HG03521 (cell line): ENCODE results near the gene SLC22A8.
"Not testable (repeated sequence)": the region's sequence is repeated elsewhere in the genome, so short reads cannot be mapped to it uniquely, and the experiment has no call there.

ENCODE experiments used
- ATAC-seq: cut with Tn5 transposase; IDR thresholded peaks from one replicate; pipeline ENCODE4 v1.9.1; 2021; ENCODE audit warnings: mild to moderate bottlenecking, moderate library complexity; ENCODE audit not compliant: unreplicated experiment

SLC22A8 gene

GRCh38 chr11:63015521-63016215, at the start of gene SLC22A8:
SLC22A8 (minus strand) TSS chr11:63015841; CDS start chr11:63014958, 883 bp downstream.
- ATAC-seq: no peak

GRCh38 chr11:63046203-63046602, 30.6 kb upstream of the SLC22A8 start:
- not testable (repeated sequence) for ATAC-seq

- ATAC-seq: no peak
Measured at GRCh38 chr11:63042596-63042995, 27.0 kb upstream of the SLC22A8 start.

DNA sequence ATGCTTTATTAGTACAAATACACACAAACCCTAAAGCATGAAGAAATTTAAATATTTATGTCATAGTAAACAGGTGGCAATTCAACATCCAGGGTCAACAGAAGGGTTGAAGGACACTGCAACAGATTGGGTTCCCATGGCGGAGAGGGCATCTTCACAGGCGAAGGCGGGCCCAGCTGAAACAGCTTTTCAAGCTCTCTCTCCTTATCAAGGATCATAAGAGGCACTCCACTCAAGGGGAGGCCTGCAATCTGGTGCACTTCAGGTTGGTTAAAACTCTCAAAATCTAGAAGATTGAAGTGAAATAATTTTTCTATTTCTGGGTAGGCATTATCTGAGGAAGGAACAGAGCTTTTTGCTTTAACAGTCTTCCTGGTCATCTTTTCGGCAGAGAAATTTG, 16.8 kb upstream of the SLC22A8 start:
- no peak for ATAC-seq

GRCh38 chr11:63023841-63024648, 8.4 kb upstream of the SLC22A8 start:
- no peak for ATAC-seq

- no peak for ATAC-seq
Measured at GRCh38 chr11:63023222-63023814, 7.7 kb upstream of the SLC22A8 start.

DNA sequence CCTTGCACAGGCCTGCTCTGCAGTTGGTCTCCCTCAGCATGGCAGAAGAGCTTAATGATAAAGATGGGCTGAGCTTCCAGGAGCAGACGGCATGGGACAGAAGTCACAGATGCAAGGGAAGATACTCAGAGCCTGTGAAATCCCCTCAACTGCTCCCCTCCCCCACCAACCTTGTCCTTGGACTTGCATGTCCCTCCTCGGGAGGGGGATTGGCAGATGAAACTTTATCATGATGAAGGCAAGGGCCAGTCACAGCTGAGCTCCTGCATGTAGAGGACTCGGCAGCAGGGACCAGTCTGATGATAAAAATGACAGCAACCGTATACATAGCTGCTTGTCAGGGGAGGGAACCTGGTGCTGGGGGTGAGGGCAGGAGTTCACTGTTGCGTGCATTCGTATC, 6.8 kb upstream of the SLC22A8 start:
- no peak for ATAC-seq

GRCh38 chr11:63020671-63021291, 5.1 kb upstream of the SLC22A8 start:
- ATAC-seq: no peak

DNA sequence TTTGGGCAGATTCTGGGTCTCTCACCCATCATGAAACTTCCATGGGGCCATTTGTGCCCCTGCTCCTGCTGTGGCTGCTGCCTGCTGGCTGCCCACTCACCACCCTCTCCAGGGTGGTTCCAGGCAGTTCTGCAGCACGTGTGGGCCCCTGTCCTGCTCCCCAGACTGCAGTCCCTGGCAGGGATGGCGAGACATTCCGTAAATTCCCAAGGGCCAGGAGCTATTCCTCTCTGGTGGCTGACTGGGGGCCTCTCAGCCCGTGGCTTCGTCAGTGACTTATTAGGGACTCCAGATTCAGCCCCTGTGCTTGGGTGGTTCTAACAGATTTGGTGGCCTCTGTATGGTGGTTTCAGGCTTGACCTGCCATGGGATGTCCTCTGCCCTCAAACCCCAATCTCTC, 3.9 kb upstream of the SLC22A8 start:
- no peak for ATAC-seq

DNA sequence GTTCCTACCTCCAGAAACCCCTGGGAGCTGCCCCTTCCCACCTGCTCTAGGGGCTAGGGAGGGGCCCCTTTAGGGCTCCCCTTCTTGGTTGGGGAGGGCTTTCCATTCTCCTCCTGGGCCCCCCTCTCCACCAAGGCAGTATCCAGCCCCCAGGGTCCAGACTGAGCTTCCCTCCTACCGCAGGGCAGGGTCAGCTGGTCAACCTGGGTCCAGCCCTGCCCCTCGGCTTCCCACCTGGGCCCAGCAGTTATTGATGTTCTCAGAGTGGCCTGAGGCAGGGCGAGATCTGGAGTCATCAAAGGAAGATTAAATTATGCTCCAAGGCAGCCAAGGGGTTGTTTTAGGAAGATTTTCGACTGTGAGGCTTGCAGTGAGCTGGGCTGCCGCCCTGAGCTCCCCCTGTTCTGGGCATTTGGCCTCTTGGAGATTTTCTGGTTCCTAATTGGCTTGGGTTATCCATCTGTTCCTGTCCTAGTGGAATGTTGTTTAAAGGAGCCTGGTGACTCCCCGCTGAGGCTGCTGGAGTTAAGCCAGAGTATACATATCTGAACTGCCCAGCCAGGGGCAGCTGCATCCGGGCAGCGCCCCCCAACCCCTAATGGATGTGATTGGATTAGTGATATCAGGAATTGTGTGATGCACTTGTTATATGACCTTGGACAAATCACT, 1.8 kb upstream of the SLC22A8 start:
- ATAC-seq: no peak

GRCh38 chr11:63014408-63015055, 1.1 kb downstream of the SLC22A8 start:
- no peak for ATAC-seq

- ATAC-seq: no peak
Measured at GRCh38 chr11:63012839-63013238, 2.8 kb downstream of the SLC22A8 start.

DNA sequence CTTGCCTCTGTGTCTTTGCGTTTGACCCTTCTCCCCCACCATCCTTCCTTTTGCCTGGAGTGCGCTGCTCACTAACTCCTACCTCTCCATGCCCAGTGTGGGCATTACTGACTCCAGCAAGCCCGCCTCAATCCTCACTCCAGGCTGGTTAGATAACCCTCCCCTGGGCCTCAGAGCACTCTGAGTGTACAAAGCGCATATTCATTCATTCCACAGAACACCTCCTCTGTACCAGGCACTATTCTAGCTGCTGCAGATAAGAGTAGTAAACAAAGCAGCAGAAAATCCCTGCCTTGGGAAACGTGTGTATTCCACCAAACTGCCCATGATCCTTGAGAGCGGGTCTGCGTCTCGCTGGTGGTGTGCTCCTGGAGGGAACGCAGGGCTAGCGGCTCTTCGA, 3.2 kb downstream of the SLC22A8 start:
- ATAC-seq: no peak

DNA sequence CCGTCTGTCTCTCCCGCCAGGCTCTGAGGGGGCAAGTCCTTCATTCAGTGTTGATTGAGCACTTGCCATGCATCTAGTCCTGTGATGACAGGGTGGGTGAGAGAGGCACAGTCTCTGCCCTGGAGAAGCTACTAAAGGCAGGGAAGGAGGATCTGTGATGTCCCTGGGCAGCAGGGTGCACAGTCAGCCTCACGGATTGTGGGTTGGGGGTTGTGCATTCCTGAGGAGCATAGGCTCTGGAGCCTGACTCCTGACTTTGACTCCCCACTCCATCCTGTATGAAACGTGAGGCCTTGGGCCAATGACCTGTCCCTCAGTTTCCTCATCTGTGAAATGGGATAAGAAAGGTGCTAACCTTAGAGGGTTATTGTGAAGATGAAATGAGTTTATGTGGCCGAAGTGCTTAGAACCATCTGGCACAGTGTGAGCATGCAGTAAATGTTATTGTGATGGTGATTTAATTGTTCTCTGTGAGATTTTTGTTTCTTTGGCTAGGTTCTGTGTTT, 4.7 kb downstream of the SLC22A8 start:
- no peak for ATAC-seq

DNA sequence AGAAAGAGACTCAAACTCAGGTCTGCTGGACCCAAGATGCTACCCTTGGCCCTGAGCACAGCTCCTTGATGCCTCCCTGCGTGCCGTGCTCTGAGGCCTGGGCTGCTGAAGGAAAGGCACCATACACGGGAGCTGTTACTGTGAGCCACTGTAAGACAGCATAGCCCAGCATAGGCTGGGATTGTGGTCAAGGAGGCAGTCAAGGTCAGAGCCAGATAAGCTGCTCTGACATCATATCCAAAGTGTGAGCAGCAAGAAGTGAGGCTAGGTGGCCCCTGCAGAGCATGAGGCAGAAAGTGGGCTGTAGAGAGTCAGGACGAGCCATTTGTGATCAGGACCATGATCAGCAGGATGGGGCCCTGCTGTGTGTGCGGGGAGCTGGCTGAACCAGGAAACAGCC, 7.7 kb downstream of the SLC22A8 start:
- ATAC-seq: no peak

- no peak for ATAC-seq
Measured at GRCh38 chr11:63001456-63001855, 14.2 kb downstream of the SLC22A8 start.

DNA sequence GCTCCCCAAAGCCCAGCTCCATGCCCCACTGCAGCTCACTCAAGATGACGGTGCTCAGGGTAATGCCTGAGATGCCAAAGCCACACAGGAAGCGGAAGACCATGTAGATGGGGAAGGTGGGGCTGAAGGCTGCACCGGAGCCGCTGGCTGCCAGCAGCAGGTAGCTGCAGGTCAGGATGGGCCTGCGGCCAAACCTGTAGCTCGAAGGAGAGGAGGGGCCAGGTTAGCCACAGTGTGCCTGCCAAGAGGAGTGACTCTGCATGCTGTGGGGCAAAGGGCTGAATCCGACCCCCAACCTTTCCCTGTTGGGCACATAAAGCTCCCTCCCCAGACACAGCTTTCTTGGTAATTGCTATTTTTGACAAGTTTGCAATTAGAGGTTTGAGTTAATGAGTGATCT, 16.0 kb downstream of the SLC22A8 start:
- no peak for ATAC-seq

DNA sequence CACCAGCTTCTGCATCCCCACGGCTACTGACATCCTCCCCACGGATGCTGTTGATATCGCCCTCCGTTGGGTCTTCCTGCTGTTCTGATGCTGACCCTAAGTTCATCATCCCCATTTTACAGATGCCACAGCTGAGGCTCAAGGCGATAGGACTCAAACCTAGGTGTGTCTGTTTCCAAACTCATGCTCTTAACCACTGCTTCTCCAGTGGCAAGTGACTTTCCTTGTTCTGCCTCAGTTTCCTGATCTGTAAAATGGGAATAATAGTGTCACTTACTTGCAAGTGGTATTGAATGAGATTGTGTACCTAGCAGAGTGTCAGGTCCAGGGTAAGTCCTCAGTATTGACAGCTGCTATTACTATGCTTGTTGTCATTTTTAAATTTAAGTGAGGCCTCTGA, 16.5 kb downstream of the SLC22A8 start:
- ATAC-seq: no peak

- no peak for ATAC-seq
Measured at GRCh38 chr11:62996271-62996670, 19.4 kb downstream of the SLC22A8 start.

- no peak for ATAC-seq
Measured at GRCh38 chr11:62994775-62995174, 20.9 kb downstream of the SLC22A8 start.
